K562 (cell line): ENCODE measurements around the gene RAP1A.

Experiments
- KDM1A ChIP-seq, 2 experiments: fragments of 450-650 bp; IDR thresholded peaks; 2 replicates each; pipeline ENCODE4 v1.6.1; 2016; ENCODE audit warnings: mild to moderate bottlenecking in 2 of 2
- NFXL1 ChIP-seq: fragments of 450-650 bp; formaldehyde crosslinking; IDR thresholded peaks from 2 replicates; pipeline ENCODE4 v1.4.0; 2021; ENCODE audit warnings: mild to moderate bottlenecking
- POLR2A ChIP-seq: fragments of 450-650 bp; conservative IDR thresholded peaks from 2 replicates; pipeline ENCODE4 v1.6.1; 2016

GRCh38 chr1:111649648-111650047 lies 30.1 kb downstream of the RAP1A start:
- TF ChIP-seq NFXL1 (CRISPR knock-in tag) = no peak
- no peak for TF ChIP-seq KDM1A (IDR thresholded peaks at IDR 0.05)
- TF ChIP-seq POLR2A = no peak
